Dermis blood vessel endothelial cell (primary cell): ENCODE results near the gene MYADM. TPM values are rescaled to one million over a fixed set of nuclear protein-coding genes. Genes with fewer than 3 reads are reported as not detected.
"Not testable (repeated sequence)": the region's sequence is repeated elsewhere in the genome, so short reads cannot be mapped to it uniquely, and the experiment has no call there.

ENCODE experiments used
- DNase-seq: peaks from one replicate; pipeline ENCODE4 v3.0.0; 2010
- total RNA-seq: library from RNA; depleted of rRNA; stranded (reverse); fragments of >200 nt; gene quantifications from 2 replicates; pipeline ENCODE4 v1.2.3, GENCODE V29; 2014

MYADM gene
- total RNA-seq, 1 donor from 2014 or later = 7.7 TPM

GRCh38 chr19:53868892-53869804 lies 1.5 kb downstream of the MYADM start:
- peak; percentile 88 for DNase-seq

- not testable (repeated sequence) for DNase-seq
Measured at GRCh38 chr19:53869805-53870484, 2.3 kb downstream of the MYADM start.

GRCh38 chr19:53870485-53870844 lies 2.8 kb downstream of the MYADM start:
- DNase-seq = no peak

- no peak for DNase-seq
Measured at GRCh38 chr19:53871454-53871853, 3.8 kb downstream of the MYADM start.

DNA sequence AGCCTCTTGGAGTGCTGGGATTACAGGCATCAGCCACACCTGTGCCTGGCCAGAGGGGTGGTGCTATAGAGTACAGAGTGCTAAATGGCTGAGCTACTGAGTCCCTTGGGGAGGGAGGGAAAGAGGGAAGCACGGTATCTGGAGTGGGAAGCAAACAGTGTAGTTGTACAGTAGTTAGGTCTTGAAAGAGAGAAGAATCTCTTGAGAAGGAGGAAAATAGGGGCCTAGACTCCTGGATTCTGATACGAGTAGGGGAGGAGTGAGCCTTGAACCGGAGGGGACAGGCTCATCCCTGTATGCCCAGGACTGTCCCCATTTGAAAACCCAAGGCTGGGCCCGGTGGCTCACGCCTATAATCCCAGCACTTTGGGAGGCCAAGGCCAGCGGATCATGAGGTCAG lies 5.1 kb downstream of the MYADM start:
- DNase-seq = no peak

- DNase-seq = no peak
Measured at GRCh38 chr19:53873773-53874605, 6.3 kb downstream of the MYADM start.

DNA sequence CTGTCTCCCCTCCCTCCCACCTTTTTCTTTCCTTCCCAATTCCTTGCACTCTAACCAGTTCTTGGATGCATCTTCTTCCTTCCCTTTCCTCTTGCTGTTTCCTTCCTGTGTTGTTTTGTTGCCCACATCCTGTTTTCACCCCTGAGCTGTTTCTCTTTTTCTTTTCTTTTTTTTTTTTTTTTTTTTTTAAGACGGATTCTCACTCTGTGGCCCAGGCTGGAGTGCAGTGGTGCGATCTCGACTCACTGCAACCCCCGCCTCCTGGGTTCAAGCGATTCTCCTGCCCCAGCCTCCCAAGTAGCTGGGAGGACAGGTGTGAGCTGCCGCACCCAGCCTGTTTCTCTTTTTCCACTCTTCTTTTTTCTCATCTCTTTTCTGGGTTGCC lies 6.9 kb downstream of the MYADM start:
- no peak for DNase-seq

DNA sequence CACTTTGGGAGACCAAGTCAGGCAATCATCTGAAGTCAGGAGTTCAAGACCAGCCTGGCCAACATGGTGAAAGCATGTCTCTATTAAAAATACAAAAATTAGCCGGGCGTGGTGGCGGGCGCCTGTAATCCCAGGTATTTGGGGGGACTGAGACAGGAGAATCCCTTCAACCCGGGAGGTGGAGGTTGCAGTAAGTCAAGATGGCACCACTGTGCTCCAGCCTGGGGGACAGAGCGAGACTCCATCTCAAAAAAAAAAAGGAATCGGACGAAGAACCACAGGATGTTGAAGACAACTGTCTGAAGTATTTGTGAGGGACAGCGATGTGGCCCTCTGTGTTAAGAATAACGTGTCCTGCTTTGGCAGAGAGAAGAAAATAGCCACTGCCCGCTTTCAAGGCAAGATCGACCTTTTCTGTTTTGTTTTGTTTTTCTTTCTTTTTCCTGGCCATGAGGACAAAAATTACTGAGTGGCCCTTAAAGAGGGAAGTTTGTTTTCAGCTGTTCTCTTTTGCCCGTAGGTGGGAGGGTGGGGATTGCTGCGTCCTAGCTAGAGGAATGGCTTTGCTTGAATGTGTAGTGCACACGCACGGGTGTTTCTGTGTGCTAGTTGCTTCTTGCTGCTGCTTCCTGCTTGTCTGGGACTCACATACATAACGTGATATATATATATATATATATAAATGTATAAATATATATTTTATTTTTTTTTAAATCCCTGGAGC lies 8.1 kb downstream of the MYADM start:
- DNase-seq = no peak

- no peak for DNase-seq
Measured at GRCh38 chr19:53876651-53877224, 9.1 kb downstream of the MYADM start.

DNA sequence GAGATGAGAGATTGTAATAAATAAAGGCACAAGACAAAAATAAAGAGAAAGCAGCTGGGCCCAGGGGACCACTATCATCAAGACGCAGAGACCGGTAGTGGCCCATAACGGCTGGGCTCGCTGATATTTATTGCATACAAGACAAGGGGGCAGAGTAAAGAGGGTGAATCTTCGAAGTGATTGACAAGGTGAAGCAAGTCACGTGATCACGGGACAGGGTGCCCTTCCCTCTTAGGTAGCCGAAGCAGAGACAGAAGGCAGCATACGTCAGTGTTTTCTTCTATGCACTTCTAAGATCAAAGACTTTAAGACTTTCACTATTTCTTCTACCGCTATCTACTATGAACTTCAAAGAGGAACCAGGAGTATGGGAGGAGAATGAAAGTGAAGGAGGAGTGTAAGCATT lies 9.7 kb downstream of the MYADM start:
- no peak for DNase-seq

DNA sequence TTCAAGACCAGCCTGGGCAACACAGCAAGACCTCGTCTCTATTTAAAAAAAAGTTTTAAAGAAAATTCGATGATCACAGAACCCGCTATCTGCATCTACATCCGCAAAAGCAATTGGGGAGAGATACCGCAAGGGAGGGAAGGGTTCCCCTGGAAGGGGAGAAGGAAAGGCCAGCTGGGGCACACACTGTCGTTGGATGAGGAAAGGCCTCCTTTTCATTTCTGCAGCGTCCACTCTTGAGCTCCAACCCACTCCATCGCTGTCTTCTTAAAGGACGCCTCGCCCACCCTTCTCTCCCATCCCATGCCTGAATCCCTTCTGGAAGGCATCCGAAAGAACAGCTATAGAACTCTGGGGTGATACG lies 11.1 kb downstream of the MYADM start:
- no peak for DNase-seq

DNA sequence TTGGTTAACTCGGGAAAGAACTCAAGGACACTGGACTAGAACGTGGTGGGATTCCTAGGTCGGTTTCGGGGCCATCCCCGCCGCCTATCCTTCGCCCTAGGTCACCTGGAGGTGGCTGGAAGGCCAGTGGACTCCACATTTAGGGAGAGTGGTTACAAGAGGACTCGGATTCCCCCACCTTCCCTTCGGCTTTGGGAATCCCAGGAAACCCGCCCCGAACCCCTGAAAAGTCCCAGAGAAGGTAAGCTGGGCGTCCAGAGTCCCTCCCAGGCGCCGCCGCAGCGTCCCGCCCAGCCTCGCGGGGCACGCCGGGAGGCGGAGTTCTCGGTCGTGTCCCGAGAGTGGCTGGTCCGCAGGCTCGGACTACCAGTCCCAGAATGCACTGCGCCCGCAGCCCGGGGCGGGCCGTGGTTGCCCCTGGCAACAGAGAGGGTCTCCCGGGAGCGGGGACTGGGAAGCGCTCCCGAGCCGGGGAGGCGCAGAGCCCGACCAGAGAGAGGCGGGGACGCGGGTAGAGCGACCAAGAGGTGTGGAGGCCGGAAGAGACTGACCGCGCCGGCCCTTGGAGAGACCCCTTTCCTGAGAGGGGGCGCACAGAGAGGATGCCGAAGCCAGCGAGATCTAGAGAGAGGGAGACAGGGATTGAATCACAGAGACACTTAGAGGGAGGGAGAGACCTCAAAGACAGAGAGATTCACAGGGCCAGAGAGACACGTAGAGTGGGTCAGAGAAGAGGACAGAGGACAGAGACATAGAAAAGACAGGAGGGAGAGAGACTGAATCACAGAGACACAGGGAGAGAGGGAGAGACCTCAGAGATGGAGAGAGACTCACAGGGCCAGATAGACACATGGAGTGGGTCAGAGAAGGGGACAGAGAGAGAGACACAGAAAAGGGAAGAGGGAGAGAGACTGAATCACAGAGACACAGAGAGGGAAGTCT lies 11.7 kb downstream of the MYADM start:
- DNase-seq = peak; percentile 90

DNA sequence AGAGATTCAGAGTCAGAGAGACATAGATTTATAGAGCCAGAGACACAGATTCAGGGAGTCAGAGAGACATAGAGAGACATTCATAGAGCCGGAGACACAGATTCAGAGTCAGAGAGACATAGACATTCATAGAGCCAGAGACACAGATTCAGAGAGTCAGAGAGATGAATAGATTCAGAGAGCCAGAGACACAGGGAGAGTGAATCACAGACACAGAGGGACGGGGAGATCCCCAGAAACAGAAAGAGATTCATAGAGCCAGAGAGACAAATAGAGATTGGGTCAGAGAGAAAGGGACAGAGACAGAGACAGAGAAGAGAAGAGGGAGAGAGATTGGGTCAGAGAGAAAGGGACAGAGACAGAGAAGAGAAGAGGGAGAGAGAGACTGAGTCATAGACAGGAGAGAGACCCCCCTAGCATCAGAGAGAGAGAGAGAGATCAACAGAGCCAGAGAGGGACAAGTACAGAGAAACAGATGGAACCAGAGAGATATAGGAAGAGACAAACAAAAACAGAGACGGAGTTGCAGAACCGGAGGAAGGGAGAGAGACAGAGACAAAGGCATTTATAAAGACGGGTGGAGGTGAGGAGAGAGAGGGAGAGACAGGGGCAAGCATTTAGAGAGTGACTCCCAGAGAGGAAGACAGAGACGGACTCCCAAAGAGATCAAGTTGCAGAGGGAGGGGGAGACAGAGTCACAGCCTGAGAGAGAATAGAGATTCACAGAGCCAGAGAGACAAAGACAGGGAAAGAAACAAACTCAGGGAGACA lies 13.2 kb downstream of the MYADM start:
- DNase-seq = no peak

DNA sequence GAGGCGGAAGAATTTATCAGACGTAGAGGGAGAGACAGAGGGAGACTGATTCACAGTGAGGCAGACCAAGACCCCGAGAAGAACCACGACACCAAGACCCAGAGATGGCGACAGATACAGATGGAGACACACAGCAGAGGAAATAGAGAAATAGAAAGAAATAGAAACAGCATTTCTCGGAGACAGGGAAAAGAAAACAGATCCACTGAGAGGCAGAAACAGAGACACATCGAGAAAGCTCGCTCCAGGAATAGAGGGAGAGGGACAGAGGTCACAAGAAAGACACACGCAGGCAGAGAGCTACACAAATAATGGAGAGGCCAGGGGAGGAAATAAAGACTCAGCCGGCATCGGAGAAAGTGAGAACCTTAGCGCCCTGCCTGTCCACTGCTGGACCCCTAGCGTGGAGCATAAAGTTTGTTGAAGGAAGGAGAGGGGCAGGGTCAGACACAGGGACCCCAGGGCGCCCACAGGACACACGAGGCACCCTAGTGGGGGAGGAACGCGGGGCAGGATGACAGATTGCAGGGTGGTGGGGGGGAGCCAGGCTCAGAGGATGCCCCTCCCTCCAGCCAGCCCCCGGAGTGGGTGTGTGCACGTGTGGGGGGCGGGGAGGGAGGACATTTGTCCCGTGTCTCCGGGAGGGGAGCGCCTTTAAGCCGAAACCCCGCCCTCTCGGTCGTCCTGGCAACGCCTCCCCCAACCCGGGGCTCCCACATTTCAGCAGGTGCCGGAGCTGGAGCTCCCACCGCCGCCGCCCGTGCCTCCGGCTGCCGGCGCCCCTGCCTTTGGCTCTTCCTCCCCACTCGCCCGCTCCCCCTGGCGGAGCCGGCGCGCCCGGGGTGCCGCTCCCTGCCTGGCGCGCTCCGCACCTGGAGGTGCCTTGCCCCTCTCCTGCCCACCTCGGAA lies 14.1 kb downstream of the MYADM start, which contains the start of gene PRKCG:
Gene PRKCG (plus strand): TSS at position 716 of the 909 bp plus-strand sequence. CDS start 298 bp downstream, outside the sequence.
- peak; percentile 35 for DNase-seq

- no peak for DNase-seq
Measured at GRCh38 chr19:53882391-53883050, 14.8 kb downstream of the MYADM start.

DNA sequence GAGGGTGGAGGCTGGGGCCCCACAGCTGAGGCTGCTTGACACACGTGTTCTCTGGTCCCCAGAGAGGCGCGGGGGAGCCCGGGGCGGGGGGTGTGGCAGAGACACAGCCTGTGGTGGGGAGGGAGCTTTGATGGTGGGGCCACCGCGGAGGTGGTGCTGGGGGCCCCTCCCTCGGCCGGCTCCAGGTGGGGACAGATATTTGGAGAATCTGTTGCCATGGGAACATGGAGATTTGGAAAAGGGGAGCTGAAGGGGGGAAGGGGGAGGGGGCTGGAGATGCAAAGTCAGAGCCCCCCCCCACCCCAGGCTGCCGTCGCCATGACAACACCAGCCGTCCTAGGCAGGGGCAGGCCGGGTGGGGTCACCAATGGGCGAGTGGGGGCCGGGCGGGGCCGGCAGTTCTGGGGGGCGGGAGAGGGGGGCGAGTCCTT lies 15.6 kb downstream of the MYADM start:
- no peak for DNase-seq

- DNase-seq = no peak
Measured at GRCh38 chr19:53883741-53884140, 16.1 kb downstream of the MYADM start.

- no peak for DNase-seq
Measured at GRCh38 chr19:53884256-53884655, 16.6 kb downstream of the MYADM start.
